Mammary epithelial cell (primary cell): ENCODE data around the gene ATP6V1G3.

Source experiments
- EZH2 ChIP-seq: IDR thresholded peaks from 2 replicates; pipeline ENCODE4 v1.6.1; 2012; ENCODE audit warnings: low read length, inconsistent platforms, borderline replicate concordance
- TF ChIP-seq, protein P1 (sequence below), 2 donors: IDR thresholded peaks in 1 of 2; conservative IDR thresholded peaks in 1 of 2; 2 replicates each; pipeline ENCODE4 v1.5.1; 2011 to 2012; ENCODE audit warnings: inconsistent platforms in 2 of 2, low read length in 2 of 2, mild to moderate bottlenecking in 2 of 2, control low read depth in 1 of 2, low read depth in 1 of 2; ENCODE audit not compliant: insufficient read depth in 1 of 2; ENCODE audit errors: extremely low read depth in 1 of 2

GRCh38 chr1:198548890-198549289 lies 8.4 kb upstream of the ATP6V1G3 start:
- TF ChIP-seq, protein P1, sequence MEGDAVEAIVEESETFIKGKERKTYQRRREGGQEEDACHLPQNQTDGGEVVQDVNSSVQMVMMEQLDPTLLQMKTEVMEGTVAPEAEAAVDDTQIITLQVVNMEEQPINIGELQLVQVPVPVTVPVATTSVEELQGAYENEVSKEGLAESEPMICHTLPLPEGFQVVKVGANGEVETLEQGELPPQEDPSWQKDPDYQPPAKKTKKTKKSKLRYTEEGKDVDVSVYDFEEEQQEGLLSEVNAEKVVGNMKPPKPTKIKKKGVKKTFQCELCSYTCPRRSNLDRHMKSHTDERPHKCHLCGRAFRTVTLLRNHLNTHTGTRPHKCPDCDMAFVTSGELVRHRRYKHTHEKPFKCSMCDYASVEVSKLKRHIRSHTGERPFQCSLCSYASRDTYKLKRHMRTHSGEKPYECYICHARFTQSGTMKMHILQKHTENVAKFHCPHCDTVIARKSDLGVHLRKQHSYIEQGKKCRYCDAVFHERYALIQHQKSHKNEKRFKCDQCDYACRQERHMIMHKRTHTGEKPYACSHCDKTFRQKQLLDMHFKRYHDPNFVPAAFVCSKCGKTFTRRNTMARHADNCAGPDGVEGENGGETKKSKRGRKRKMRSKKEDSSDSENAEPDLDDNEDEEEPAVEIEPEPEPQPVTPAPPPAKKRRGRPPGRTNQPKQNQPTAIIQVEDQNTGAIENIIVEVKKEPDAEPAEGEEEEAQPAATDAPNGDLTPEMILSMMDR (conservative IDR thresholded peaks at IDR 0.05 in 1 of 2, IDR thresholded peaks at IDR 0.05 in 1 of 2; ENCODE audit: extremely low read depth in 1 of 2, insufficient read depth in 1 of 2, low read depth in 1 of 2, low read length in 2 of 2): no peak
- TF ChIP-seq EZH2: no peak
